ENCODE measurements around the gene SMARCC2. TPM values are rescaled to one million over a fixed set of nuclear protein-coding genes. Genes with fewer than 3 reads are reported as not detected.

SMARCC2 gene
- total RNA-seq, 1 donor from 2014 or later = 117 TPM

DNA sequence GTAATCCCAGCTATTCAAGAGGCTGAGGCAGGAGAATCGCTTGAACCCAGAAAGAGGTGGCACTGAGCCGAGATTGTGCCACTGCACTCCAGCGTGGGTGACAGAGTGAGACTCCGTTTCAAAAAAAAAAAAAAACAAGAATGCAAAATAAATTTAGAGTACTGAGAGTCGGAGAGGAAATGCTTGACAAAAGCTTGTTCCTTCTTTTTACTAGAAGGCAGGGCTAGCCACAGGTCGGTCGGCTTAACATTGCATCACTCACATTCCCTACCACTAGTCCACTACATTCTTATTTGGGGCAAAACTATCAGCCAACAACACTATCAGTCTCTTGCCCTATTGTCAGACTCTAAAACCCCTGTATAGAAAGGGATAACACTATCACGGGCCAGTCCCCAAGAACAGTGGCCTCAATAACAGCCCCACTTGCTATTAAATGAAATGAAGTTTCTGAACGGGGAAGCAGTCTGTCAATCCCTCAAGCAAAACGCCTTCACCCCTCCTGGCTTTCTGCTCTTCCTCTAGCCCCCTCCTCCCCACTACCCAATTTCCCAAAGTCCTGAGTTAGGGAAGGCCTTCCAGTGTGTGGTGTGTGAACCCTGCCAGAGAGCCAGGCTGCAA is 31.4 kb upstream of the SMARCC2 start:
- ATAC-seq (peak; percentile 11), DNase-seq (peak; percentile 71)
- TF ChIP-seq, protein P1, sequence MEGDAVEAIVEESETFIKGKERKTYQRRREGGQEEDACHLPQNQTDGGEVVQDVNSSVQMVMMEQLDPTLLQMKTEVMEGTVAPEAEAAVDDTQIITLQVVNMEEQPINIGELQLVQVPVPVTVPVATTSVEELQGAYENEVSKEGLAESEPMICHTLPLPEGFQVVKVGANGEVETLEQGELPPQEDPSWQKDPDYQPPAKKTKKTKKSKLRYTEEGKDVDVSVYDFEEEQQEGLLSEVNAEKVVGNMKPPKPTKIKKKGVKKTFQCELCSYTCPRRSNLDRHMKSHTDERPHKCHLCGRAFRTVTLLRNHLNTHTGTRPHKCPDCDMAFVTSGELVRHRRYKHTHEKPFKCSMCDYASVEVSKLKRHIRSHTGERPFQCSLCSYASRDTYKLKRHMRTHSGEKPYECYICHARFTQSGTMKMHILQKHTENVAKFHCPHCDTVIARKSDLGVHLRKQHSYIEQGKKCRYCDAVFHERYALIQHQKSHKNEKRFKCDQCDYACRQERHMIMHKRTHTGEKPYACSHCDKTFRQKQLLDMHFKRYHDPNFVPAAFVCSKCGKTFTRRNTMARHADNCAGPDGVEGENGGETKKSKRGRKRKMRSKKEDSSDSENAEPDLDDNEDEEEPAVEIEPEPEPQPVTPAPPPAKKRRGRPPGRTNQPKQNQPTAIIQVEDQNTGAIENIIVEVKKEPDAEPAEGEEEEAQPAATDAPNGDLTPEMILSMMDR (IDR thresholded peaks at IDR 0.05) = no peak
- intact Hi-C loops (cut with DNase I) = no loop called here
- Histone ChIP-seq H3K9me3 (no peaks in the 10 kb centered on the region), H3K4me1 (peaks cover 39% of the 10 kb centered on the region), H3K27ac (peak overlapping the region; percentile 96), H3K27me3 (no peaks in the 10 kb centered on the region), H3K36me3 (peaks cover 19% of the 10 kb centered on the region), H3K4me3 (peak overlapping the region; percentile 75)

DNA sequence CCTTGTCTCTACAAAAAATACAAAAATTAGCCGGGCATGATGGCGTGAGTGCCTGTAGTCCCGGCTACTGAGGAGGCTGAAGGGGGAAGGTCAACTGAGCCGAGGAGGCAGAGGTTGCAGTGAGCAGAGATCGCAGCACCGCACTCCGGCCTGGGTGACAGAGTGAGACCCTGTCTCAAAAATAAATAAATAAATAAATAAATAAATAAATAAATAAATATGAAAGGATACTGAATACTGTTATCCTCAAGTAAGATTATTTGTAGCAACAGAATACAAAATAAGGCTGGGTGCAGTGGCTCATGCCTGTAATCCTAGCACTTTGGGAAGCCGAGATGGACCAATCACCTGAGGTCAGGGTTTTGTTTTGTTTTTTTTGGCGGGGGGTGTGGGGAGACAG is 30.6 kb upstream of the SMARCC2 start:
- no peaks in the 10 kb centered on the region for H3K9me3 ChIP-seq
- no peaks in the 10 kb centered on the region for H3K27me3 ChIP-seq
- H3K4me1 ChIP-seq = peaks cover 36% of the 10 kb centered on the region
- ATAC-seq = no peak
- intact Hi-C loops (cut with DNase I) = no loop called here
- no peak overlapping the region for H3K4me3 ChIP-seq
- TF ChIP-seq, protein P1 (IDR thresholded peaks at IDR 0.05) = no peak
- peaks cover 28% of the 10 kb centered on the region for H3K36me3 ChIP-seq
- no peak for DNase-seq
- H3K27ac ChIP-seq = peak overlapping the region; percentile 96

DNA sequence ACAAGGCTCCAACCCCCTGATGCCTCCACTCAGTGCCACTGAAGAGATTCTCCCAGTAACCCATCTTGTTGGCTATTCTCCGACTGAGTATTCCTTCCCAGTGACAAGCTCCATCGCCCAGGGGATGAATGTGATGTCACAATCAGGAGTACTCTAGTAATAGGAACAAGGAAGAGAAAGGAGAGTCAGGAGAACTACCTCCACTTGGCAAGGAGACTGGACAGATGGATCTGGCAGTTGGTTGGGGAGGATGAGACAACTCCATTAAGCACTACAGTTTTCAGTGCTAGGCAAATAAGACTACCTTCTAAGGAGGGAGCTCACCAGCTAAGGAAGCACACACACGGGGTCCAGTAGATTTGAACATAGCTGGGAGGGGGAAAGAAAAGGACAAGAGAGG is 27.2 kb upstream of the SMARCC2 start:
- Histone ChIP-seq H3K9me3 (no peaks in the 10 kb centered on the region), H3K4me3 (no peak overlapping the region), H3K27ac (no peak overlapping the region), H3K4me1 (peaks cover 19% of the 10 kb centered on the region), H3K27me3 (no peaks in the 10 kb centered on the region), H3K36me3 (peaks cover 61% of the 10 kb centered on the region)
- TF ChIP-seq, protein P1 (IDR thresholded peaks at IDR 0.05) = no peak
- DNase-seq (no peak), ATAC-seq (no peak)
- intact Hi-C loops (cut with DNase I) = no loop called here

DNA sequence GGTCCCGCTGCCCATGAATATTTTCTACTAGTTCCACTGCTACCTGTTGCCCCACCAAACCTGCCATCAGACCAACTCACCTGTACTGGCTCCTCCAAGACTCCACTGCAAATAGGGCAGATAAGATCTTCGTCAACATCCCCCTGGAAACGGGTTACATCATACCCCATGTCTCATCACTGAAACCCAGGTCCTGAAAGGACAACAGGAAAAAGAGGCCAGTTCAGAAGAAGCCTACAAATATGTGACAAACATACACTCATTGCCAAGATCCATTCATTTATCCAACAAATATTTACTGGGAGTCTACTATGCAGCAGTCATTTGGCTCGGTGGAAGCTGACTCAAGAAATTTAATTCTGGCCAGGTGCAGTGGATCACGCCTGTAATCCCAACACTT is 24.6 kb upstream of the SMARCC2 start:
- H3K4me1 ChIP-seq = peaks cover 2% of the 10 kb centered on the region
- intact Hi-C loops (cut with DNase I) = no loop called here
- no peak overlapping the region for H3K27ac ChIP-seq
- no peaks in the 10 kb centered on the region for H3K9me3 ChIP-seq
- no peak for DNase-seq
- ATAC-seq = no peak
- H3K27me3 ChIP-seq = no peaks in the 10 kb centered on the region
- TF ChIP-seq, protein P1 (IDR thresholded peaks at IDR 0.05) = no peak
- H3K4me3 ChIP-seq = no peak overlapping the region
- H3K36me3 ChIP-seq = peaks cover 87% of the 10 kb centered on the region

DNA sequence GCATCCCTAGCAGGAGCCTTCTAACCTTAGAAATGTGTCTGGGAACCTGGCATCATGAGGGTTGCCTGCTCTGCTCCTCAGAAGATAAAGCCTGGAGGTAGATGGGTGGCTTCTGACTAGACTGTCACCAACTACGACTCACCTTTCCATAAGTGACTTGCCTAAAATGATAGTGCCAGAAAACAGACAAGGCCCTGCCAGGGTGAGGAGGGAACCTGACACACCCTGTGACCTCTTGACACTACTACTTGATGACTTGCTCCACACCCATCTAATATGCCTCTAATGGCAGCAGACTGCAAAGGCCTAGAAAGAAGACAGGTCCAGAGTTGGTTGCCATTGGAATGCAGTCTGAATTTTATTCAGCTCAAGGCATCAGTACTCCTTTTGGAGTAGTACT is 23.1 kb upstream of the SMARCC2 start:
- Histone ChIP-seq H3K4me3 (no peak overlapping the region), H3K9me3 (no peaks in the 10 kb centered on the region), H3K4me1 (no peaks in the 10 kb centered on the region), H3K36me3 (peaks cover 99% of the 10 kb centered on the region), H3K27me3 (no peaks in the 10 kb centered on the region), H3K27ac (no peak overlapping the region)
- DNase-seq (no peak), ATAC-seq (no peak)
- TF ChIP-seq, protein P1 (IDR thresholded peaks at IDR 0.05) = no peak
- intact Hi-C loops (cut with DNase I) = no loop called here

DNA sequence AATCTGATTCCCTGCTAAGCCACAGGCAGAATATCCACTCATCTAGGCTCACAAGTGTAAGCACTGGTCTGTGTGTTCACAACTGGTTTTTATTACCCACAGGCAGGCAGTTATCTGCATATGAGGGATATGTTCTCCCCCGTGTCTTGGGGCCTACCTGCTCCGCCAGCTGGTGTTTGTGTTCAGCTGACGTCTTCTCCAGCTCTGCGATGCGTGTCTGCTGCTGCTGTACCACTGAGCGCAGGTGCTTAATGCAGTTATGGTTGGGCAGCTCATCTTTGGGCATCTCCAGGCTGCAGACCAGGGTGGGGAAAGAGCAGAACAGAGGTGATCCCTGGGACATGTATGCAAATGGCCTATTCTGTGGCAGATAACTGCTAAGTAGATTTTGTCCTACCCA is 18.7 kb upstream of the SMARCC2 start:
- DNase-seq (no peak), ATAC-seq (no peak)
- Histone ChIP-seq H3K4me1 (peaks cover 6% of the 10 kb centered on the region), H3K36me3 (peaks cover 88% of the 10 kb centered on the region), H3K9me3 (no peaks in the 10 kb centered on the region), H3K27ac (no peak overlapping the region), H3K4me3 (no peak overlapping the region), H3K27me3 (no peaks in the 10 kb centered on the region)
- intact Hi-C loops (cut with DNase I) = no loop called here
- TF ChIP-seq, protein P1 (IDR thresholded peaks at IDR 0.05) = no peak

All from upper lobe of right lung (tissue), 1 donor.